ENCODE measurements around the gene SS18L1.
"Not testable (repeated sequence)": the region's sequence is repeated elsewhere in the genome, so short reads cannot be mapped to it uniquely, and the experiment has no call there.

SS18L1 gene

GRCh38 chr20:62104791-62105345, 38.7 kb upstream of the SS18L1 start:
- TF ChIP-seq ZFX (IDR thresholded peaks at IDR 0.05) (no peak), CTCF (conservative IDR thresholded peaks at IDR 0.05) (no peak)

GRCh38 chr20:62105592-62105991, 38.0 kb upstream of the SS18L1 start:
- TF ChIP-seq ZFX (IDR thresholded peaks at IDR 0.05): no peak
- TF ChIP-seq CTCF (conservative IDR thresholded peaks at IDR 0.05): no peak
- H3K27ac ChIP-seq: no peak overlapping the region

More at GRCh38 chr20:62104791-62105345, 38.7 kb upstream of the SS18L1 start:
- H3K27ac ChIP-seq: no peak overlapping the region

- TF ChIP-seq CTCF (conservative IDR thresholded peaks at IDR 0.05) (no peak), ZFX (IDR thresholded peaks at IDR 0.05) (no peak)
- H3K27ac ChIP-seq: no peak overlapping the region
These were observed 32.4 kb upstream of the SS18L1 start for GRCh38 chr20:62111148-62111547.

DNA sequence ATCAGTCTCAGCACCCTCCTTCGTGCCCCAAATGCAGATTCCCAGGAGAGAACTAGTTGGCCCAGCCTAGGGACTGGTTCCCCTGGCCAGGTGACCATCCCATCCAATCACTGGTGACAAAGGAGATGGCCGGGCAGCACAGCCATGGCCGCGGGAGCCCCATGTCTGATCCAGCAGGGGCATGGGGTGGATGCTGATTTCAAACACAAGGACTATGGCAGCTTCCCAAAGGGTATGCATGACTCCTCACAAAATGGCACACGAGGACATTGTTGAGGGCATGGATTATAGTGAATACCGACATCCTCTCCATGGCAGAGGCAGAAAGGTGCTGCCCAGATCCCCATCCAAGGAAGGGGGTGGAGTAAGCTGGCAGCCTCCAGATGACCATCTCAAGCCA, 31.2 kb upstream of the SS18L1 start:
- H3K27ac ChIP-seq: no peak overlapping the region
- TF ChIP-seq CTCF (conservative IDR thresholded peaks at IDR 0.05): no peak
- no peak for TF ChIP-seq ZFX (IDR thresholded peaks at IDR 0.05)

DNA sequence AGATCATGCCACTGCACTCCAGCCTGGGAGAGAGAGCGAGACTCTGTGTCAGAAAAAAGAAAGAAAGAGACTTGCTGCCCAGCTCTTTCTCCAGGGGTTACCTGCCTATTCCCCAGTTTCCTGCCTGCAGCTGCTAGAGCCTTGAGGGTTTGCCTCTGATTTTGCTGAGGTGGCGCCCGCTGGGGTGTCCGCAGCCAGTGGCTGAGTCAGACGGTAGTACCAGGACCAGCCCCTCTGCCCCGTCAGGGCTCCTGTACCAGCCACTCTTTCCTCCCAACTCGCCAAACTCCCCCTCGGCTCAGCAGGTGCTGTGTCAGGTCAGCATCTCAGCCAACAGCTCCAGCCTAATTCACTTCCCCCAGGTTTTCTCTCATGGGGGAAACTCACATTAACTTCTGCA, 28.7 kb upstream of the SS18L1 start:
- TF ChIP-seq CTCF (conservative IDR thresholded peaks at IDR 0.05): no peak
- no peak for TF ChIP-seq ZFX (IDR thresholded peaks at IDR 0.05)
- H3K27ac ChIP-seq: no peak overlapping the region

DNA sequence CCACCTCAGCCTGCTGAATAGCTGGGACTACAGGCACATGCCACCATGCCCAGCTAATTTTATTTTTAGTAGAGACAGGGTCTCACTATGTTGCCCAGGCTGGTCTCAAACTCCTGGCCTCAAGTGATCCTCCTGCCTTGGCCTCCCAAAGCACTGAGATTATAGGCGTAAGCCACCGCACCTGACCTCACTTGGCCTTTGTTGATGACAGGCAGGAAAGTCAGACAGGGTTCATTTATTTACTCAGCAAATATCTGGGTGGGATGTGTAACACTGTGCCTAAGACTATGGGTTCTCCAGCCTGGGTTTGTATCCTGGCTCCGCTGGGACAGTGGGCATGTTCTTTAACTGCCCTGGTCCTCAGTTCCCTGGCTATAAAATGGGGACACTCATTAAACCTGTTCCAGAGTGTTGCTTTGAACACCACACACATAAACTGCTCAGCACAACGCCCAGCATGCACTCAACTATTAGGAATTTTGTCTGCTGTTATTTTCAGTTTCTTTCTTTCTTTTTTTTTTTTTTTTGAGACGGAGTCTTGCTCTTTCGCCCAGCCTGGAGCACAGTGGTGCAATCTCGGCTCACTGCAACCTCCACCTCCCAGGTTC, 27.7 kb upstream of the SS18L1 start:
- H3K27ac ChIP-seq: not testable (repeated sequence)

- H3K27ac ChIP-seq: no peak overlapping the region
- TF ChIP-seq CTCF (conservative IDR thresholded peaks at IDR 0.05): no peak
These were observed 26.8 kb upstream of the SS18L1 start for GRCh38 chr20:62116558-62117361.

All from C4-2B (cell line).